Posterior vena cava (tissue), 2 donors: Measurements from ENCODE around the gene C10orf90. TPM values are rescaled to one million over a fixed set of nuclear protein-coding genes. Genes with fewer than 3 reads are reported as not detected.

ENCODE experiments used
- DNase-seq: peaks from one replicate; pipeline ENCODE4 v3.0.0-alpha.2; 2020; ENCODE audit warnings: low spot score
- intact Hi-C, 2 donors: fragments of 100-400 bp; cut with DNase I; formaldehyde crosslinking; loops; one replicate each; pipeline versions ENCODE4 v1.14.1 to v1.14.2; 2022 to 2023
- total RNA-seq, 2 donors: library from RNA; stranded (reverse); fragmentation: NEBNext Ultra II Directional; extraction: Animal tissue kit (Norgen Biotek cat#: 25700); gene quantifications; one replicate each; pipeline ENCODE4 v1.2.1, GENCODE V29; 2021
- donor health status: DM: yes; HTN: yes; CAD: no.
- donor health status: DM: yes; HTN: yes; CAD: no.

The C10orf90 gene
- total RNA-seq, 2 donors from 2014 or later, result not detected

DNA sequence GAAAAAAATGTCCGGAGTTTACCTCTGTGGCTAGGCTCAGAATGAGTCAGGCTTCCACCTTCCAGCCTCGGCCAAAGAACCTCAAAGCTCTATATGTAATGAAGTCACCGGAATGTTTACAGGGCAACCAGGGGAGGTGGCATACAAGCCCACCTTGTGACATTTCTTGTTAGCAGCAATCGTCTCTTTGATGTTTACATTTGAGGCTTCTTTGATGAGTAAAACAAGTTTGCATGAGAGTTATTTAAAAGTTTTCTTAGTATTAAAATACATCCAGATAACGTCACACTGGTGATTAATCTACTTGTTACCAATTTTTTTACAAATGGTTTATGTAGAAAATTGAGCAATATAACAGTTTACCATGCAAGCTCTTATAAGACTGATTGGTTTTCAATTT lies 149.1 kb downstream of the C10orf90 start:
- intact Hi-C loops, result no loop called here
- no peak for DNase-seq

DNA sequence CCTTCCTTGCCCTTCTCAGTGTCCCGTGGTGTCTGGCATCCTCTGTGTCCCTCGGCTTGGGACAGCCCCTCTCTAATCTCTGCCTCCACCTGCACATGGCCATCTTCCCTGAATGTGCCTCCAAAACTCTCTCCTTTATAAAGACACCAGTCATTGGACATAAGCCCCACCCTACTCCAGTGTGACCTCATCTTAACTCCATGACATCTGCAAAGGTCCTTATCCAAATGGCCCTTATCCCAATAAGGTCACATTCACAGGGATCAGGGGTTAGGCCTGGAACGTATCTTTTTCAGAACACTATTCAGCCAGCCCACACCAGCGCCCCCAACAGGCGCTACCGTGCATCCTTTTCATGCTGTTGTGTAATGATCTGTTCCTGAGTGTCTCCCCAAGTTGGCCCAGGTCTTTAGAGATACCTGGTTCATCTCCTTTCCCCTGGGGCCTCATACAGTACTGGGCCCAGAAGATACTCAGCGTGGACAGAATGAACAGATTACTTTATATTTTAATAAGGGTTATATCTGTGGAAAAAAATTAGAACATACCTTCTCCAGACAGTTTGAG lies 149.7 kb downstream of the C10orf90 start:
- intact Hi-C loops, result no loop called here
- no peak for DNase-seq

DNA sequence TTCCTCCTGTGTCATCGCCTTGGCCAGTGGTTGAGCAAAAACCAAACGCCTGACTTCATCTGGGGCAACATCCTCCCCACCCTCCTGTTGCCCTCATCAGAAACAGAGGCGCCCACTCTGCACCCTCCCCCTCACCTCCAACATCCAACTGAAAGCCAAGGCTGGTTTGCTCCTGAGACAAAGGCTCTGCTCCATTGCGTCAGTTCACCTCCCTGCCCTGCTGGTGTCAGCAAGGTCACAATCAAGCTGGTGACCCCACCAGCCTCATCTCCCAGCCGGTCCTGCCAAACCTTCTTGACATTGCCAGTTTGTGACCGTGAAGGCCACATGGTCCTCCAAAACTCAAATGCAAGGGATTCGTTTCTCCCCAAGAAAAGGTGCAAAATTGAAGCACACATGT lies 150.5 kb downstream of the C10orf90 start:
- intact Hi-C loops, result no loop called here

DNA sequence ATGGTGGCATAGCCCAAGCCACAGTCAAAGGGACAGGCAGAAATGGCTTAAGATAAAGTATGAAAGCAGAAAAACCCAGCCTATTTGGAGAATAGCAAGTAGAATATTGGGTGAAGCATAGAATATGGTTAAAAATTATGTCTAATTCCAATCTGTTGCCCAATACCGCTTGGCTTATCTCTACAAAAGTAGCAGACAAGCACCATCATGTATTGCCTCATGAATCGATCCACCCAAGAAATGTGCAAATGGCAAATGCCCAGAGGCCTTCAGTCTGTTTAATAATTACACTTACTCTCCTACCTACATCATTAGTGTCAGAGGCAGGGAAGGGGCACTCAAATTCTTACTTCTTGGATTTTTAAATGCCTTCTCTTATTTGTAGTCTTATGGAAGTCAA lies 151.3 kb downstream of the C10orf90 start:
- intact Hi-C loops, result no loop called here
- no peak for DNase-seq

More for the DNA sequence above, 150.5 kb downstream of the C10orf90 start:
- no peak for DNase-seq

DNA sequence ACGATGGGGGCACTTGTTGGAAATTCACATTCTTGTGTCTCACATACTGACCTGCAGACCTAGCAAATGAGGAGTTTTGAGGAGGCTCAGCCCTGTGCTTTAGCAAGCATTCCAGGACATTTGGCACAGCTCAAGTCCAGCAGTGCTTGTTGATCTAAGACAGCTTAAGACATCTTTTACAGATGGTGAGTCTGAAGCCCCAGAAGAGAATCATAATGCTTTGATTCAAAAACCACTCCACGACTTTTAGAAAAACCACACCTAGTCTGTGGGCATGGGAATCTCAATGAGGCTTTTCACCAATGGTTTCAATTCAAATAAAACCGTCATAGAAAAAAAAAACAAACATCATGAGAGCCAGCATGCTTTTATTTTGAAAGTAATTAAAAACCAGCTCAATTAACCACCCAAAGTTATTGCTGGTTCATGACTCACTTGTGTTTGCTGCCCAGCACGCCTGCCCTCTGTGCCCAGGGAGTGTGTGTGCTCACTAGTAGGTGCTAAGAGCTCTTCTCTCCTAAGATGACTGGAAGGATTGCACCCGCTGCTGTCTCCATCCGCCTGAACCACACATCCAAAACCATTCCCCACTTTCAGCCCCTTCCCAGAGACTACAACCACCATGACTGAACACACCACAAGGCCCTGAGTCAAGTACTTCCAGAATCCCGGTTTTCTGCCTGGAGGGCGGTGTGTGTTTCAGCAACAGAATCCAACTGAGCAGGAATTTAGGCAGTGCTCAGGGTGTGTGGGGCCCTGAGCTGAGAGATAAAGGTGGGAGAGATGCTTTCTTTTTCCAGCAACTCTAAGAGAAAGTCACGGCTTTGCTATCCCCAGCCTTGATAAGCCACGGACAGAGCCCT lies 152.0 kb downstream of the C10orf90 start:
- intact Hi-C loops, result no loop called here
- no peak for DNase-seq

DNA sequence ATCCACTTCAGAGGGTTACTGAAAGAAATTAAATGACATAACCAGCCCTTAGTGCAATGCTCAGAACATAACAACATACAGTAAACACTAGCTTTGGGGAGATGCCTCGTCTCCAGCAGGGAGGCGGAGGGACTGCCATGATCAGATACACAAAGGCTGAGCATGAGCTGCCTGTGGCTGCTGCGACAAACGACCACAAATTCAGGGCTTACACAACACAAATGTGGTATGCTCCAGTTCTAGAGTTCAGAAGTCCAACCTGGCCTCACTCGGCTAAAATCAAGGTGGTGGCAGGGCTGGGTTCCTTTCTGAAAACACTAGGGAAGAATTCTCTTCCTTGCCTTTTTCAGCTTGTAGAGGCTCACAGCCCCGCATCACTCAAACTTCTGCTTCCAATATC lies 154.0 kb downstream of the C10orf90 start:
- DNase-seq, result no peak
- intact Hi-C loops, result loop anchor here in 1 of 2 donors (1.0 kb wide), 1 partner anchor 31 kb away; no protein-coding TSS in a partner anchor

DNA sequence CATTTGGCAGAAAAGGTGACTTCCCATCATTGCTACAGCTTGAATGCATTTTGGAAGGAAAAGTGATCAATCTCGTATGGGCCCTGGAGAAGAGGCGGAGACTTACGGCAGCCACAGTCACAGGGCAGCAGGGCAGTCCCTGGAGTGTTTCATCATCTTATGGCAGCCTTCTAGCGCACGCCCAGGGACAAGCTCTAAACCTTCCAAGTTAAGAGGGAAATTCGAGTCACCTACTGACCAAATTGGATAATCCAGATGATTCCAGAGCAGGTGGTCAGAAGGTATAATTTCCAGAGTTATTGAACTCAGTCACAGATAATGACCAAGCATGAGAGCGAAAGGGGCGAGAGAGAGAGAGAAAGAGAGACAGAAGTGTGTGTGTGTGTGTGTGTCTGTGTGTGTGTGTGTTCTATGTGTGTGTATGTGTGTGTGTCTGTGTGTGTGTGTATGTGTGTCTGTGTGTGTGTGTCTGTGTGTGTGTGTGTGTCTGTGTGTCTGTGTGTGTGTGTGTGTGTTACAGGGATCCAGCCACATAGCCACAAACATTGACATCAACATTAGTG lies 158.5 kb downstream of the C10orf90 start:
- no peak for DNase-seq
- intact Hi-C loops, result loop anchor here in 1 of 2 donors (1.0 kb wide), 1 partner anchor 28 kb away; no protein-coding TSS in a partner anchor

DNA sequence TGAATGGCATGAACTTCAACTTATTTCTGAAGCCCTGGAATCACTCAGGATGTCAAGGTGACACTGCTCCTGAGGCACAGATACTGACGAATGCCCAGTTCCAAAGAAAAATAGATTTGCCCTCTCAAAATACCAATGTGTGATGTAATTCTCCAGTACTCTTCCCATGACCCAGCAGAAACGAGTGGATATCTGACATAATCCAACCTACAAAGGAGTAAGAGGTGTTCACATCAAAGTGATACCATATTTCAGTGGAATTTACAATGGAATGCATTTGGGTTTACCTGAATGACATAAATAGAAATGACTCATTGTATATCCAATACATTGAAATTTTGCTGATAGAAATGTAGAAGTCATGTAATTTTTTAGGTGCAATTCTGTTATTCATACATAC lies 161.3 kb downstream of the C10orf90 start:
- intact Hi-C loops, result loop anchor here in 1 of 2 donors (10.0 kb wide), 1 partner anchor 524 kb away; no protein-coding TSS in a partner anchor
- DNase-seq, result no peak

DNA sequence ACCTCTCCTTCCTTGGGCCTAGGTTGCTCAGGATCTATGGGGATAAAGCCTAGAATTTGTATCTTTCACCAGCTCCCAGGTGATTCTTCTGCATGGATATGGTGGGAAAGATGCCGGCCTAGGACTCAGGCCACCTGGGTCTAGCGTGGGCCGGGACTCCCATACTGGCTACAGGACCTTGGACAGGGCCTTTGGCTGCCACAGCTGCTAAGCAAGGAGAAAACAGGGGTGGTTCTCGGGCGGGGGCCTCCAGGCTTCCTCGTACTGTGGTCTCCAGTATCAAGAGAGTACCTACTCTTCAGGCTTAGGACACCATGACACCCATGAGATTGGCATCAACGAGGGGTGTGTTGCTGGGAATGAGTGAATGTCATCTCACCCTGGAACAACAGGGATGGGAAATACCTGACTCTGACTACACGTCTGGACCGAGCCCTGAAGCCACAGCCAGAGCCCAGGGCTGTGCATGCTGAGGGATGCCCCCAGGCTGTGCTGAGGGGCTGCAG lies 161.9 kb downstream of the C10orf90 start:
- intact Hi-C loops, result loop anchor here in 1 of 2 donors (10.0 kb wide), 1 partner anchor 524 kb away; no protein-coding TSS in a partner anchor
- DNase-seq, result no peak

DNA sequence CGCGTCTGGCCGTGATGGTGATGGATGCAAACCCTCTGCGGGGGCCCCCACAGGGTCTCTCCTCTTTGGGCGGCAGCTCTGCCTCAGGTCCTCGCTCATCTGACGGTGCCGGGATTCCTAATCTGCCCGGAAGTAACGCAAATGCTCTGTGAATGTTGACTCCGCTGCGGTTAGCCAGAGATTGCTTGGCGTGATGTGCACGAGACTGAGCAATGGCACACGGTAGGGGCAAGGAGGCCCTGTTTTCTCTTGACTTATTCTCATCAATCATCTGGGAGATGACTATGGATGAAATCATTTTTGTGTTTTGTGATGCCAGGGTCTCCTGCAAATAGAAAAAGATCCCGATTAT lies 165.8 kb downstream of the C10orf90 start:
- intact Hi-C loops, result loop anchor here in 1 of 2 donors (10.0 kb wide), 1 partner anchor 520 kb away; no protein-coding TSS in a partner anchor
- no peak for DNase-seq

DNA sequence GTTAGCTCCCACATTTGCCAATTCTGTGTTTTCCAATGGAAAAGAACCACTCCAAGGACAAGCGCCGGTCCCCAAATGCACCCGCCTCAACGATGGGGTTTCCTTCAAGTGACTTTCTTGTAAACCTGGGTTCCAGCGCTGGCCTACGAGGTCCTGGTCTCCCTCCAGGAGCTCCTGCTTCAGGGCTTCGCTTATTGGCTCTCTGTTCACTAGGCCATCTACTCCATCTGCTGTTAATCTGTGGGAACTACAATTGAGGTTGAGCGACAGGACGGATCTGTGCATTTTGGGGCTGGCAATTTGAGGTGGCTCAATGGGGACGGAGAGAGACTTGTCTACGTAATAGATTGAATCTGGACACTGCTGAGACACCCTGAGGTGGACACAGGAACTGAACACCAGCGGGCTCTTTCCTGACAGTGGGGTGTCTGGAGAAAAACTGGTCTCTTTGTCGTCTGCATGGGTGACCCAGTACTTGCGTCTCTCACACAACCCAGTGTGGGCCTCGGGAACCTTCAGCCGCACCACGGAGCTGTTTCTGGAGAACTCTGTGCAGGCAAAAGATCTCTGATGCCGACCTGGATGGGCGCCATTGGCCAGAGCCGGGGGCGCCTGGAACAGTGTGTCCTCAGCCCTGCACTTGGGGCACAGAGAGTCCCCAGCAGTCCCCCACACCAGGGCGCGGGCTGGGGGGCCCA lies 166.3 kb downstream of the C10orf90 start:
- DNase-seq, result peak; percentile 80

DNA sequence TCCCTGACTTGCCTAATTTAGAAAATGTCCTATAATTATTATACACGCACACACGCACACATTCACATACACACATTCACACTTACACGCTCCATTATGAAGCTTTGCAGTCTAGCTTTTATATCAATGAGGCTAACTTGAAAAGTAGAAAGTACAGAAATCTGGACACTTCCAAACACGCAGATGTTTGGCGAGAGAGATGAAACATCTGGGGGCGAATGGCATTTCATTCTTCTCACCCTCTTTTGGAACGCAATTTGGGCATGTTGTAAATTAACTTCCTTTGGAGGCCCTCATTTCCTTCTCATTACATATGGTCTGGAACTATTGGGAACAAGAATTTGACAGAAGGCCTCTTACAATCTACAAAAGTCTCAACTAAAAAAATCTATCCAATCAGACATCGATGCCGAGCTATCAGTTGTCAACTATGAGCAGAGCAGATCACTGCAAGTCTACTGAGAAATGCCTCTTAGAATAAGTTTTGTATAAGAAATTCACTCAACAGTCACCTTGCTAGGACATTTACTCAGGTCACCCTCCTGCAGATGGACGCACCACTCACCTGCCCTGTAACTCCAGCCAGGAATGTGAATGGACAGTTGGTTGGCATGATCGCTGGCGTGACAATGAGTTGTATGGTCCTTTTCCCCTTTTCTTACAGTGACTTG lies 167.0 kb downstream of the C10orf90 start:
- intact Hi-C loops, result loop anchor here in 1 of 2 donors (10.0 kb wide), 1 partner anchor 519 kb away; no protein-coding TSS in a partner anchor
- DNase-seq, result no peak

More for the DNA sequence above, 166.3 kb downstream of the C10orf90 start:
- intact Hi-C loops, result loop anchor here in 1 of 2 donors (10.0 kb wide), 1 partner anchor 519 kb away; no protein-coding TSS in a partner anchor

DNA sequence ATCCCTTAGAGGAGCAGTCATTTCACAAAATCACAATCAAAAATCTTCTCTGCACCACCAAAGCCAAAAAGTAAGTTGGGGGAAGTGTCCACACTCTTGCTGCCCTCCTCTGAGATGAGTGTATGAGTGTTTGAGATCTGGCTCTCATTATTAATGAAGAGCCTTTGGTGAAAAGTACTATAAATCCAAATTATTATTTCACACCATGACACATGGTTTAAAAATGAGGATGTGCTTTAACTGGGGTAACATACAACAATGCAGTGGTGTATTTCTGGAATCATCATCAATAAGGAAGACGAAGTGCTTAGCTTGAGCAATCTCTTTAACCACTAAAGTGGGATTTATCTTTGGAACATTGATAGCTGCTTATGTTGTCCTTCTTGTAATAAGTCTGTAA lies 168.1 kb downstream of the C10orf90 start:
- no peak for DNase-seq
- intact Hi-C loops, result loop anchor here in 1 of 2 donors (10.0 kb wide), 1 partner anchor 518 kb away; no protein-coding TSS in a partner anchor

DNA sequence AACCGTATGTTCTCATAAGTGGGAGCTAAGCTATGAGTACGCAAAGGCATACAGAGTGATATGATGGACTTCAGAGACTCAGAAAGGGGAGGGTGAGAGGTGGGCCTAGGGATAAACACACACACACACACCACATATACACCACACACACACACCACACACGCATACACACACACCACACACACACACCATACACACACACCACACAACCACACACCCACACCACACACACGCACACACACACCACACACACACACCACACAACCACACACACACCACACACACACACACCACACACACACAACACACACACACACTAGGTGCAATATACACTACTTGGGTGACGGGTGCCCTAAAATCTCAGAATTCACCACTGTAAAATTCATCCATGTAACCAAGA lies 168.7 kb downstream of the C10orf90 start:
- intact Hi-C loops, result loop anchor here in 1 of 2 donors (10.0 kb wide), 1 partner anchor 517 kb away; no protein-coding TSS in a partner anchor
- DNase-seq, result no peak

DNA sequence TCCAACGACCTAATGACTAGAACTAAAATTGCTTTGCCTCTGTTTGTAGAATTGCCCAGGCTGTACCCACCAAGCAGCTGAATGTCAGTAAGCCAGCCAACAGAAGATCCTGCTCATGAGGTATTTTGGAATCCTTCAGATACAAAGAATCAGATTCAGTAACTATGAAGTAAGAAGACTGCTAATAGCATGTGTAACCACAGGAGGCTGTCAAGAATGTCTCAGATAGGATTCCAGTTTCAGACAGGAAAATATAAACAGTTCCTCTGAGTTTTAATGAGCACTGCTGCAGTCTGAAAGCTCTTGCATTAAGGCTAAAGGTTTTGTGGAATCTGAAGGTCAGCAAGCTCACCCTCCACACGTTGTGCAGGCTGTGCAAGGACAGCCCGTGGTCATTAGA lies 169.6 kb downstream of the C10orf90 start:
- intact Hi-C loops, result loop anchor here in 1 of 2 donors (10.0 kb wide), 1 partner anchor 516 kb away; no protein-coding TSS in a partner anchor
- DNase-seq, result no peak

DNA sequence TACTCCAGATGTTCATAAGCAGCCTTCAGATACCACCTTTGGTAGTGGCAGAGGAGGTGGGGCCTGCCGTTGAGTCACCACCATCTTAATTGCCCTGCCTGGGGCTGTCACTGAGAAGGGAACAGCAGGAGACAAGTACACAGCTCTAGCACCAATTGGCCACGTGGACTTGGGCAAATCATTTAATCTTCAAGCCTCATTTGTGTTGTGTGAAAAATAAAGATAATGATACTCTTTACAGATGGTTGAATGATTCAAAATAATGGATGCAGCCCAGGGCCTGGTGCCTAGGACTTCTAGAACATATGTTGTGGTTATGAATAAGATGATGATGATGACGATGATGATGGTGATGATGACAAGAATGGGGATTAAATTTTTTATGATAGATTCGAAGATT lies 170.3 kb downstream of the C10orf90 start:
- intact Hi-C loops, result loop anchor here in 1 of 2 donors (10.0 kb wide), 1 partner anchor 515 kb away; no protein-coding TSS in a partner anchor
- DNase-seq, result no peak

DNA sequence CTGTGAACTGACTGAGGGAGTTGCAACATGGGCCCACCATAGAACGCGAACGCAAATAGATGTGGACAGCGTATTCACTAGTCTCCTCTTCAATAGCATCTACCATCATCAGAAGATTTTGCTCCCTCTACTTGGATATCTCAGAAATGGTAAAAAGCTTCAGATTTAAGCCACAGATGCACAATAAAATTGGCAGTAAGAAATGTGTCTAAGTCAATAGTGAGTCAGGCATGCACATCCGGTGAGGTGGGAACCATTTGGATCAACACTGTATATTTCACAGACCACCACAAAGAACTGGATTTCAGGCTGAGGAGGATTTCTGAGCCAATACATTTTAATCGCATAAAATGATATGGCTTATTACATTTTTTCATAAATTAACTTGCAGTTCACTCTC lies 170.7 kb downstream of the C10orf90 start:
- intact Hi-C loops, result loop anchor here in 1 of 2 donors (10.0 kb wide), 1 partner anchor 515 kb away; no protein-coding TSS in a partner anchor
- no peak for DNase-seq

DNA sequence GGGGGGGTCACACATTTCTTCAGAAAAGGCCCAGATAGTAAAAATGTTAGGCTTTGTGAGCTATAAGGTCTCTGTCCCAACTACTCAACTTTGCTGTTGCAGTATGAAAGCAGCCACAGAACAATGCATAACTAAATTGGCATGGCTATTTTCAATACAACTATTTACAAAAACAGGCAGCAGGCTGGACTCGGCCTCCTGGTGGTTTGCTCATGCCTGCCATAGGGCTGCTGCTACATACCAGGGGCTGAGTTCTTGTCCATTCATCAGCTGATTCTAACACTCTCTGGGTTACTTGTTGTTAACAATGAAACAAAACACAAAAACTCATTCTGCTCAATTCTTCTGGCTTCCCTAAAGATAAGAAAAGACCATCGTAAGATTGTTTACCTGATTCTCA lies 172.8 kb downstream of the C10orf90 start:
- no peak for DNase-seq
- intact Hi-C loops, result no loop called here
